Fibroblast of lung (primary cell): ENCODE measurements around the gene NOL11. TPM values are rescaled to one million over a fixed set of nuclear protein-coding genes. Genes with fewer than 3 reads are reported as not detected.

ENCODE experiments used
- DNase-seq, 2 donors: peaks; one replicate each; pipeline versions ENCODE4 v3.0.0 to v3.0.0-alpha.2; 2010; ENCODE audit warnings: low read depth in 2 of 2
- H2AFZ ChIP-seq: 2 replicates; pipeline ENCODE4 v1.5.1; 2012; ENCODE audit warnings: low read length, control low read depth, inconsistent platforms
- H3K27ac ChIP-seq: 2 replicates; pipeline ENCODE4 v1.5.1; 2011; ENCODE audit warnings: low read length, control low read depth; ENCODE audit not compliant: insufficient read depth
- H3K27me3 ChIP-seq: 2 replicates; pipeline ENCODE4 v1.5.1; 2011; ENCODE audit warnings: mild to moderate bottlenecking, low read length; ENCODE audit not compliant: control insufficient read depth, insufficient read depth
- H3K36me3 ChIP-seq: 2 replicates; pipeline ENCODE4 v1.5.1; 2011; ENCODE audit warnings: low read length; ENCODE audit not compliant: control insufficient read depth, insufficient read depth
- H3K4me1 ChIP-seq: 2 replicates; pipeline ENCODE4 v1.5.1; 2011; ENCODE audit warnings: low read length; ENCODE audit not compliant: control insufficient read depth, insufficient read depth; ENCODE audit errors: extremely low read depth
- H3K4me2 ChIP-seq: 2 replicates; pipeline ENCODE4 v1.5.1; 2011; ENCODE audit warnings: low read length, control low read depth; ENCODE audit not compliant: insufficient read depth; ENCODE audit errors: extremely low read depth
- H3K4me3 ChIP-seq, 4 experiments: fragments of 200-600 bp in 1 of 4; sonication (generic) in 1 of 4; replicated peaks in 1 of 4; 2 replicates each; pipeline ENCODE4 v1.5.1; 2011 to 2016; ENCODE audit warnings: low read length in 4 of 4, low read depth in 3 of 4, mild to moderate bottlenecking in 3 of 4, control low read depth in 2 of 4, inconsistent platforms in 1 of 4, mixed read lengths in 1 of 4; ENCODE audit not compliant: insufficient read depth in 1 of 4; ENCODE audit errors: control extremely low read depth in 1 of 4
- H3K79me2 ChIP-seq: 2 replicates; pipeline ENCODE4 v1.5.1; 2012; ENCODE audit warnings: mild to moderate bottlenecking, low read length, inconsistent platforms; ENCODE audit not compliant: control insufficient read depth, insufficient read depth
- H3K9ac ChIP-seq: 2 replicates; pipeline ENCODE4 v1.5.1; 2011; ENCODE audit warnings: mild to moderate bottlenecking, low read length, control low read depth; ENCODE audit not compliant: insufficient read depth
- H3K9me3 ChIP-seq: 2 replicates; pipeline ENCODE4 v1.5.1; 2012; ENCODE audit warnings: low read depth, low read length; ENCODE audit not compliant: control insufficient read depth, insufficient read depth
- H4K20me1 ChIP-seq: 2 replicates; pipeline ENCODE4 v1.5.1; 2011; ENCODE audit warnings: low read length; ENCODE audit not compliant: control insufficient read depth, insufficient read depth; ENCODE audit errors: extremely low read depth
- EZH2 ChIP-seq: IDR thresholded peaks from 2 replicates; pipeline ENCODE4 v1.5.1; 2012; ENCODE audit warnings: low read length, control low read depth, mild to moderate bottlenecking; ENCODE audit errors: missing control alignments
- polyA plus RNA-seq, 2 donors: library from polyadenylated mRNA; depleted of rRNA in 1 of 2; stranded (reverse) in 1 of 2; unstranded in 1 of 2; fragments of >200 nt; gene quantifications; 2 replicates each; pipeline ENCODE4 v1.2.1, GENCODE V29; 2011 to 2012; ENCODE audit warnings: missing spikeins in 1 of 2
- total RNA-seq: library from RNA; depleted of rRNA; stranded (reverse); fragments of >200 nt; gene quantifications from 2 replicates; pipeline ENCODE4 v1.2.1, GENCODE V29; 2014
- TF ChIP-seq, protein P1 (sequence below), 2 donors: IDR thresholded peaks in 1 of 2; conservative IDR thresholded peaks in 1 of 2; 1 replicate in 1 of 2; 2 replicates in 1 of 2; pipeline ENCODE4 v1.5.1; 2011 to 2012; ENCODE audit warnings: low read length in 2 of 2, control low read depth in 1 of 2, inconsistent platforms in 1 of 2, low read depth in 1 of 2, mild to moderate bottlenecking in 1 of 2

The NOL11 gene
- total and polyA plus RNA-seq, 2 donors (not counting 1 experiment from before 2014, with no cell fraction given), result 21.5 to 35.6 TPM

DNA sequence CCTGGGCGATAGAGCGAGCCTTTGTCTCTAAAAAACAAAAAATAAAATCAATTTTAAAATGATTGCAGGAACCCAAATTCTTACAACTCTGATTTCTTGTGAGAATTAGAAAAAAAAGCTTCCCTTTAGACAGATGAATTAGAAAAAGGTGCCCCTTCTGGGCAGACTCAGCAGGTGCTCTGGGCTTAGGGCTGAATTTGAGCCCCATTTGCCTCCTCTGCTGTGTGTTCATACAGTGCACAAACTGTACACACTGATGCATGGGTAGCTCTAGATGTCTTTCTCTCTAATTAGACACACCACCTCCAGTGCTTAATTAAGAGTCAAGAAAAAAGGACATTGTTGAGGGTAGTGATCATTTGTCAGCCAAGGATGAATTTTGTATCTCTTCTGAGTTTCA, 38.5 kb upstream of the NOL11 start:
- no peak overlapping the region for H2AFZ ChIP-seq
- TF ChIP-seq, protein P1, sequence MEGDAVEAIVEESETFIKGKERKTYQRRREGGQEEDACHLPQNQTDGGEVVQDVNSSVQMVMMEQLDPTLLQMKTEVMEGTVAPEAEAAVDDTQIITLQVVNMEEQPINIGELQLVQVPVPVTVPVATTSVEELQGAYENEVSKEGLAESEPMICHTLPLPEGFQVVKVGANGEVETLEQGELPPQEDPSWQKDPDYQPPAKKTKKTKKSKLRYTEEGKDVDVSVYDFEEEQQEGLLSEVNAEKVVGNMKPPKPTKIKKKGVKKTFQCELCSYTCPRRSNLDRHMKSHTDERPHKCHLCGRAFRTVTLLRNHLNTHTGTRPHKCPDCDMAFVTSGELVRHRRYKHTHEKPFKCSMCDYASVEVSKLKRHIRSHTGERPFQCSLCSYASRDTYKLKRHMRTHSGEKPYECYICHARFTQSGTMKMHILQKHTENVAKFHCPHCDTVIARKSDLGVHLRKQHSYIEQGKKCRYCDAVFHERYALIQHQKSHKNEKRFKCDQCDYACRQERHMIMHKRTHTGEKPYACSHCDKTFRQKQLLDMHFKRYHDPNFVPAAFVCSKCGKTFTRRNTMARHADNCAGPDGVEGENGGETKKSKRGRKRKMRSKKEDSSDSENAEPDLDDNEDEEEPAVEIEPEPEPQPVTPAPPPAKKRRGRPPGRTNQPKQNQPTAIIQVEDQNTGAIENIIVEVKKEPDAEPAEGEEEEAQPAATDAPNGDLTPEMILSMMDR (conservative IDR thresholded peaks at IDR 0.05 in 1 of 2, IDR thresholded peaks at IDR 0.05 in 1 of 2; ENCODE audit: low read depth in 1 of 2, low read length in 2 of 2), result no peak
- H3K79me2 ChIP-seq, result no peaks in the 10 kb centered on the region
- no peaks in the 10 kb centered on the region for H3K27me3 ChIP-seq
- no peak overlapping the region for H3K9ac ChIP-seq
- DNase-seq, result no peak
- H3K4me1 ChIP-seq, result no peaks in the 10 kb centered on the region
- H3K4me2 ChIP-seq, result no peak overlapping the region
- no peak overlapping the region for H3K27ac ChIP-seq
- no peaks in the 10 kb centered on the region for H3K9me3 ChIP-seq
- no peaks in the 10 kb centered on the region for H4K20me1 ChIP-seq
- H3K4me3 ChIP-seq, result no peak overlapping the region
- no peaks in the 10 kb centered on the region for H3K36me3 ChIP-seq

DNA sequence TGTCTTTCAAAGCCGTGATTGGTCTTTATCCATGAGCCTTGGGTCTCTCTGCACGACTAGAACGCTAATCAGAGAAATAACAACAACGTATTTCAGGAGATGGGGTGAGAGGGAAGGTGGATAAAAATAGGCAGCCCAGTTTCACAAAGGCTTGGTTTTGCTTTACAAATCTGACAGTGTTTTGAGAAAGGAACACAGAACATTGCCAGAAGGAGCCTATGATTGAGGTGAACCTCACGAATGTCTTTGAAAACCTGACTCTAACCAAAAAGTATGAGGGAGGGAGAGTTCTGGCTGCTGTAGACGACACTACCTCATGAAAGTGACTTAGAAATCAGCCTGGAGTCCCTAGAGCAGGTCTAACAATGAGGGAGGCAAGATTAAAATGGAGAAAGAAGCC, 38.0 kb upstream of the NOL11 start:
- DNase-seq, result no peak
- Histone ChIP-seq H3K27ac (no peak overlapping the region), H3K4me3 (no peak overlapping the region), H3K27me3 (no peaks in the 10 kb centered on the region), H3K4me1 (no peaks in the 10 kb centered on the region), H3K79me2 (no peaks in the 10 kb centered on the region), H3K36me3 (no peaks in the 10 kb centered on the region), H3K9me3 (no peaks in the 10 kb centered on the region), H3K9ac (no peak overlapping the region), H2AFZ (no peak overlapping the region), H3K4me2 (no peak overlapping the region), H4K20me1 (no peaks in the 10 kb centered on the region)
- no peak for TF ChIP-seq EZH2
- TF ChIP-seq, protein P1 (conservative IDR thresholded peaks at IDR 0.05 in 1 of 2, IDR thresholded peaks at IDR 0.05 in 1 of 2; ENCODE audit: low read depth in 1 of 2, low read length in 2 of 2), result no peak

DNA sequence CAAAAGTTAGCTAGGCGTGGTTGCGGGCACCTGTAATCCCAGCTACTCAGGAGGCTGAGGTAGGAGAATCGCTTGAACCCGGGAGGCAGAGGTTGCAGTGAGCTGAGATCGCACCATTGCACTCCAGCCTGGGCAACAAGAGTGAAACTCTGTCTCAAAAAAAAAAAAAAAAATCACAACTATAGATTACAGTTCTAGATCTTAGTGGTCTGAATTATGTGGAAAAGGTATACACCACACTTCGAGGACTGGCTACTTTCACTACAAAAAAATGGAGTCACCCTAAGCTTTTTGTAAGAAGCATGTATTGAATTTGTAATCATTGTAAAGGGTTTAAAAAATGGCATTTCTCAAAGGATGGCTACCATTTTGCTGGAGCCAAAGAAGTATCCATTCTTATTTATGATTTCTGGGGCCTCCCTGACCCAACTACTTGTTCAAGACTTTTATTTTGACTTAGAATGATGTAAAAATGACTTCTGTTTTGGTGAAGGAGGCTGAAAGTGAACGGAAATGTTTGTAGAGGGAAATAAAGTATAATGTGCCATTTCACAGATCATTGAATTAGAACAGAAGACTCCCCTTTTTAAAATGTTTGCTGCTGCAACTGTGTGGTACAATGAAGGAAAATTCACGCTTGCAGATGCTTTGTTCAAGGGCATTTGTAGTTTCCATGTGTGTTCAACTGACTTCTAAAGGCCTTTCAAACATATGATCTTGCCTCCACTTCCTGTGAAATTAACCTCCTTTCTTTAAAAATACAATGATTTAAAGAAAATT, 37.1 kb upstream of the NOL11 start:
- no peak overlapping the region for H3K4me3 ChIP-seq
- no peaks in the 10 kb centered on the region for H3K27me3 ChIP-seq
- no peak overlapping the region for H3K4me2 ChIP-seq
- no peak overlapping the region for H3K9ac ChIP-seq
- TF ChIP-seq EZH2, result no peak
- TF ChIP-seq, protein P1 (conservative IDR thresholded peaks at IDR 0.05 in 1 of 2, IDR thresholded peaks at IDR 0.05 in 1 of 2; ENCODE audit: low read depth in 1 of 2, low read length in 2 of 2), result no peak
- no peaks in the 10 kb centered on the region for H3K36me3 ChIP-seq
- no peaks in the 10 kb centered on the region for H3K79me2 ChIP-seq
- H3K27ac ChIP-seq, result no peak overlapping the region
- no peaks in the 10 kb centered on the region for H3K4me1 ChIP-seq
- no peaks in the 10 kb centered on the region for H4K20me1 ChIP-seq
- H3K9me3 ChIP-seq, result no peaks in the 10 kb centered on the region
- no peak overlapping the region for H2AFZ ChIP-seq
- DNase-seq, result no peak
